Loucy (cell line): ENCODE measurements around the gene NOL8.

Experiments used
- H2AFZ ChIP-seq: fragments of 200-600 bp; sonication (generic); 2 replicates; pipeline ENCODE4 v1.6.0; 2016; ENCODE audit warnings: antibody characterized with exemption, mild to moderate bottlenecking, low read length, moderate library complexity
- H3F3A ChIP-seq: fragments of 200-600 bp; 2 replicates; pipeline ENCODE4 v1.6.0; 2016; ENCODE audit warnings: antibody characterized with exemption, low read depth, mild to moderate bottlenecking
- H3K27me3 ChIP-seq: fragments of 200-600 bp; sonication (generic); 2 replicates; pipeline ENCODE4 v1.6.1; 2014; ENCODE audit warnings: low read length, mild to moderate bottlenecking; ENCODE audit not compliant: insufficient read depth, poor library complexity, severe bottlenecking
- H3K36me3 ChIP-seq: fragments of 200-600 bp; sonication (generic); 2 replicates; pipeline ENCODE4 v1.6.1; 2016; ENCODE audit warnings: low read length; ENCODE audit not compliant: insufficient read depth
- H3K4me1 ChIP-seq: fragments of 200-600 bp; sonication (generic); 2 replicates; pipeline ENCODE4 v1.5.1; 2014; ENCODE audit warnings: low read length, mild to moderate bottlenecking; ENCODE audit not compliant: insufficient read depth, poor library complexity, severe bottlenecking
- H3K4me2 ChIP-seq: fragments of 200-600 bp; sonication (generic); 2 replicates; pipeline ENCODE4 v1.6.0; 2014; ENCODE audit warnings: antibody characterized with exemption, low read length, low read depth, mild to moderate bottlenecking; ENCODE audit not compliant: poor library complexity, severe bottlenecking
- H3K4me3 ChIP-seq: fragments of 200-600 bp; sonication (generic); 2 replicates; pipeline ENCODE4 v1.5.1; 2014; ENCODE audit warnings: low read length, mild to moderate bottlenecking, mixed read lengths; ENCODE audit not compliant: poor library complexity, severe bottlenecking
- H3K79me2 ChIP-seq: fragments of 200-600 bp; sonication (generic); 2 replicates; pipeline ENCODE4 v1.6.1; 2014; ENCODE audit warnings: low read length; ENCODE audit not compliant: insufficient read depth
- H3K9ac ChIP-seq: fragments of 200-600 bp; sonication (generic); 2 replicates; pipeline ENCODE4 v1.6.0; 2014; ENCODE audit warnings: mild to moderate bottlenecking, low read depth, low read length, moderate library complexity; ENCODE audit not compliant: poor library complexity, severe bottlenecking
- H3K9me2 ChIP-seq: fragments of 200-600 bp; sonication (generic); replicated peaks from 2 replicates; pipeline ENCODE4 v1.6.1; 2016; ENCODE audit warnings: low read depth, low read length, mixed read lengths
- H3K9me3 ChIP-seq: fragments of 200-600 bp; sonication (generic); 2 replicates; pipeline ENCODE4 v1.6.1; 2014; ENCODE audit warnings: mild to moderate bottlenecking, antibody characterized with exemption, low read length, low read depth; ENCODE audit not compliant: insufficient read depth
- H4K20me1 ChIP-seq: fragments of 200-600 bp; sonication (generic); 2 replicates; pipeline ENCODE4 v1.6.0; 2014; ENCODE audit warnings: antibody characterized with exemption, low read length, mild to moderate bottlenecking; ENCODE audit not compliant: insufficient read depth, poor library complexity, severe bottlenecking
- EZH2phosphoT487 ChIP-seq: fragments of 200-600 bp; IDR thresholded peaks from 2 replicates; pipeline ENCODE4 v1.6.1; 2018; ENCODE audit warnings: antibody characterized with exemption, mild to moderate bottlenecking, moderate library complexity, borderline replicate concordance
- TF ChIP-seq, protein P1 (sequence below): fragments of 200-600 bp; sonication (generic); conservative IDR thresholded peaks from 2 replicates; pipeline ENCODE4 v1.5.1; 2014; ENCODE audit warnings: mild to moderate bottlenecking, antibody characterized with exemption, low read length

The NOL8 gene

DNA sequence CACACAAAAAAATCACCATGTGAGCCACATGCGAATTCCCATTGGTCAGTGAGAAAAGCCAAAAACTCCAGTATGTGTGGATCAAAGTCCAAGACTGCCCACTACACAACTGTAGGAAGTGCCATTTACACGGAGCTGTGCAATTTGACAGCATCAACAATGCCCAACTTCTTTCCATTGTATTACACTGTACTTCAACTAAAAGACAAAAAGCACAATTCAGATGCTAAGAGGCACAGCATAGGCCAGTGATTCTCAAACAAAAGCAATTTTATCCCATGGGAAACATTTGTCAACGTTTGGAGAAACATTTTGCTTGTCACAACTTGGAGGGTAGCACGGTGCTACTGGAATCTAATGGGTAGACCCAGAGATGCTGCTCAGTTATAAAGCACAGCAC is 71.5 kb downstream of the NOL8 start:
- Histone ChIP-seq H3F3A (no peaks in the 10 kb centered on the region), H3K9me2 (no peaks in the 10 kb centered on the region), H2AFZ (no peak overlapping the region), H3K27me3 (no peaks in the 10 kb centered on the region), H3K79me2 (no peaks in the 10 kb centered on the region), H3K36me3 (peaks cover 97% of the 10 kb centered on the region; the same call in 1 of the 2 replicates), H3K4me3 (no peak overlapping the region), H4K20me1 (no peaks in the 10 kb centered on the region), H3K9me3 (no peaks in the 10 kb centered on the region), H3K4me1 (no peaks in the 10 kb centered on the region), H3K9ac (no peak overlapping the region), H3K4me2 (no peak overlapping the region)
- TF ChIP-seq EZH2phosphoT487: no peak
- TF ChIP-seq, protein P1, sequence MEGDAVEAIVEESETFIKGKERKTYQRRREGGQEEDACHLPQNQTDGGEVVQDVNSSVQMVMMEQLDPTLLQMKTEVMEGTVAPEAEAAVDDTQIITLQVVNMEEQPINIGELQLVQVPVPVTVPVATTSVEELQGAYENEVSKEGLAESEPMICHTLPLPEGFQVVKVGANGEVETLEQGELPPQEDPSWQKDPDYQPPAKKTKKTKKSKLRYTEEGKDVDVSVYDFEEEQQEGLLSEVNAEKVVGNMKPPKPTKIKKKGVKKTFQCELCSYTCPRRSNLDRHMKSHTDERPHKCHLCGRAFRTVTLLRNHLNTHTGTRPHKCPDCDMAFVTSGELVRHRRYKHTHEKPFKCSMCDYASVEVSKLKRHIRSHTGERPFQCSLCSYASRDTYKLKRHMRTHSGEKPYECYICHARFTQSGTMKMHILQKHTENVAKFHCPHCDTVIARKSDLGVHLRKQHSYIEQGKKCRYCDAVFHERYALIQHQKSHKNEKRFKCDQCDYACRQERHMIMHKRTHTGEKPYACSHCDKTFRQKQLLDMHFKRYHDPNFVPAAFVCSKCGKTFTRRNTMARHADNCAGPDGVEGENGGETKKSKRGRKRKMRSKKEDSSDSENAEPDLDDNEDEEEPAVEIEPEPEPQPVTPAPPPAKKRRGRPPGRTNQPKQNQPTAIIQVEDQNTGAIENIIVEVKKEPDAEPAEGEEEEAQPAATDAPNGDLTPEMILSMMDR: no peak

DNA sequence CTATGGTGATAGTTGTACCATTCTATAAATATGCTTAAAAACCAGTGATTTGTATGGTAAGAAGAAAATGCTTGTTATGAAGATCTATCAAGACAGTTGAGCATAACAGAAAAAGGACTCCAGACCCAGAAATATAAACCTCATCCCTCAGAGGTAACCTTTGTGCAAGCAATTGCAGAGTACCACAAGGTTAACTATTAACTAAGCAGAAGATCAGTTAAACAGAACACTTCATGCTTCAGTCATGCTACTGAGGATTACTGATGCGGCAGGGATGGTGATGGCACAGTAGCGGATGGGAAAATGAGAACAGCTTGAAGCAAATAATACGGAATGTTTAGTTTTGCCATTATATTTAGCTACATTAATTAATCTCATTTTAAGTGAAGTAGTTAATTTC is 77.2 kb downstream of the NOL8 start:
- TF ChIP-seq, protein P1: no peak
- no peak for TF ChIP-seq EZH2phosphoT487
- Histone ChIP-seq H3K4me3 (no peak overlapping the region), H3F3A (no peaks in the 10 kb centered on the region), H3K9me2 (no peaks in the 10 kb centered on the region), H3K27me3 (no peaks in the 10 kb centered on the region), H3K9me3 (no peaks in the 10 kb centered on the region), H3K4me1 (no peaks in the 10 kb centered on the region), H3K9ac (no peak overlapping the region), H3K79me2 (no peaks in the 10 kb centered on the region), H3K4me2 (no peak overlapping the region), H2AFZ (no peak overlapping the region), H3K36me3 (peaks cover 96% of the 10 kb centered on the region), H4K20me1 (no peaks in the 10 kb centered on the region)
